ENCODE data around the gene TFF3.

DNA sequence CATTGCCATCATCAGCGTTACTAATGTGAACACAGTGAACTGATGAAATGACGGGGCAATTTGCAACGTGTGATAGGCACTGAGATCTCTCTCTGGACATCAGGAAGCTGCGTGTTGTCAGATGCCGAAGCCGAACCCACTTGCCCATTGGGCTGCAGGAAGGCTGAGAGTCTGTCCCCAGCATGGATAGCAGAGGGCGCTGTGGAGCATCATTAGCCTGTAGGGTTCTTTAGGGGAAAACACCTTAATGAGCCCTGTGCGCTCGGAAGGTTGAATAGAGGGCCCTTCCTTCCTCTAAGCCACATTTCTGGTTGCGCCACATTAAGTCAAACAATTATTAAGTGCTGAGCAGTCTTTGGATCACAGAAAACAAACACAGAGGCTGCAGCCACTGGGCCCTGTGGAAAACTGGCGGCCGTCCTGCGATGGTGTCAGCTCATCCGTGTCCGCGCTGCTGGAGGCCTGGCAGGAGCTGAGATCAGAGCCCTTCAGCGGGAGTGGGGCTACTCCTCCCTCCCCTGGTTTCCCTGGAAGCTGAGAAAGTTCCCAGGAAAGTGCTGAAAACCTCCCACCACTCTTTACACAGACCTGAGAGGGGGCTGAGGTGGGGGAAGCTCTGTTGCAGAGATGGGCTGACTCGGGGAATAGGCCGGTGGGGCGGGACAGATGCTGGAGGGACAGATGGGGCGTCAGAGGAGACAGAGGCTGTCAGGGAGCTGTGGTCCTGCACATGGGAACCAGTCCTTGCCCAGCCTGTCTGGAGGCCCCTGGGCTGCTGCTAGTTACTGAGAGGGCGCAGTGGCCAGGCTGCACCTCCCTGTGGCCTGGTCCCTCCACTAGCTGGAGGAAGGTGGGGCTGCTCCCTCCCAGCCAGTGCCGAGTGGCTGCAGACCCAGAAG is 22.9 kb upstream of the TFF3 start:
- TF ChIP-seq CTCF (conservative IDR thresholded peaks at IDR 0.05; ENCODE audit: low read length): peak; percentile 87
- TF ChIP-seq EZH2phosphoT487 (IDR thresholded peaks at IDR 0.05; ENCODE audit: borderline replicate concordance): no peak
